Measurements from ENCODE around the gene ZCRB1. TPM values are rescaled to one million over a fixed set of nuclear protein-coding genes. Genes with fewer than 3 reads are reported as not detected.
"Not testable (repeated sequence)": the region's sequence is repeated elsewhere in the genome, so short reads cannot be mapped to it uniquely, and the experiment has no call there.

ZCRB1 gene
- total RNA-seq, 1 donor from 2014 or later, result 65.7 TPM

- H3K9me3 Mint-ChIP-seq (ENCODE audit: unreplicated experiment), result no peaks in the 10 kb centered on the region
- H3K27me3 Mint-ChIP-seq (ENCODE audit: unreplicated experiment), result no peaks in the 10 kb centered on the region
- H3K27ac Mint-ChIP-seq (ENCODE audit: unreplicated experiment), result no peak overlapping the region
- no peak overlapping the region for H3K4me3 Mint-ChIP-seq (ENCODE audit: unreplicated experiment)
- H3K4me1 Mint-ChIP-seq (ENCODE audit: unreplicated experiment), result peaks cover 3% of the 10 kb centered on the region
- DNase-seq (ENCODE audit: extremely low spot score, unreplicated experiment), result no peak
- TF ChIP-seq CTCF (IDR thresholded peaks at IDR 0.05), result no peak
- peaks cover 13% of the 10 kb centered on the region for H3K36me3 Mint-ChIP-seq (ENCODE audit: unreplicated experiment)
These were observed 38.8 kb upstream of the ZCRB1 start for GRCh38 chr12:42364692-42365091.

GRCh38 chr12:42362647-42363260 lies 36.9 kb upstream of the ZCRB1 start:
- no peak for TF ChIP-seq CTCF (IDR thresholded peaks at IDR 0.05)

GRCh38 chr12:42361909-42362646 lies 36.2 kb upstream of the ZCRB1 start:
- no peak overlapping the region for H3K4me3 Mint-ChIP-seq (ENCODE audit: unreplicated experiment)
- H3K4me1 Mint-ChIP-seq (ENCODE audit: unreplicated experiment), result peaks cover 3% of the 10 kb centered on the region
- no peak overlapping the region for H3K27ac Mint-ChIP-seq (ENCODE audit: unreplicated experiment)
- H3K36me3 Mint-ChIP-seq (ENCODE audit: unreplicated experiment), result peaks cover 19% of the 10 kb centered on the region
- H3K27me3 Mint-ChIP-seq (ENCODE audit: unreplicated experiment), result no peaks in the 10 kb centered on the region
- DNase-seq (ENCODE audit: extremely low spot score, unreplicated experiment), result no peak
- H3K9me3 Mint-ChIP-seq (ENCODE audit: unreplicated experiment), result no peaks in the 10 kb centered on the region
- TF ChIP-seq CTCF (IDR thresholded peaks at IDR 0.05), result no peak

More at GRCh38 chr12:42362647-42363260, 36.9 kb upstream of the ZCRB1 start:
- Mint-ChIP-seq H3K4me1 (ENCODE audit: unreplicated experiment) (peaks cover 3% of the 10 kb centered on the region), H3K4me3 (ENCODE audit: unreplicated experiment) (no peak overlapping the region), H3K27me3 (ENCODE audit: unreplicated experiment) (no peaks in the 10 kb centered on the region), H3K27ac (ENCODE audit: unreplicated experiment) (no peak overlapping the region), H3K36me3 (ENCODE audit: unreplicated experiment) (peaks cover 18% of the 10 kb centered on the region), H3K9me3 (ENCODE audit: unreplicated experiment) (no peaks in the 10 kb centered on the region)
- no peak for DNase-seq (ENCODE audit: extremely low spot score, unreplicated experiment)

- H3K4me1 Mint-ChIP-seq (ENCODE audit: unreplicated experiment), result peaks cover 3% of the 10 kb centered on the region
- H3K27ac Mint-ChIP-seq (ENCODE audit: unreplicated experiment), result no peak overlapping the region
- no peaks in the 10 kb centered on the region for H3K9me3 Mint-ChIP-seq (ENCODE audit: unreplicated experiment)
- no peak for DNase-seq (ENCODE audit: extremely low spot score, unreplicated experiment)
- peaks cover 21% of the 10 kb centered on the region for H3K36me3 Mint-ChIP-seq (ENCODE audit: unreplicated experiment)
- no peak for TF ChIP-seq CTCF (IDR thresholded peaks at IDR 0.05)
- no peaks in the 10 kb centered on the region for H3K27me3 Mint-ChIP-seq (ENCODE audit: unreplicated experiment)
- no peak overlapping the region for H3K4me3 Mint-ChIP-seq (ENCODE audit: unreplicated experiment)
These were observed 35.0 kb upstream of the ZCRB1 start for GRCh38 chr12:42360747-42361403.

GRCh38 chr12:42356344-42356743 lies 30.4 kb upstream of the ZCRB1 start:
- Mint-ChIP-seq H3K27me3 (ENCODE audit: unreplicated experiment) (no peaks in the 10 kb centered on the region), H3K4me3 (ENCODE audit: unreplicated experiment) (no peak overlapping the region), H3K4me1 (ENCODE audit: unreplicated experiment) (peaks cover 3% of the 10 kb centered on the region), H3K27ac (ENCODE audit: unreplicated experiment) (no peak overlapping the region), H3K36me3 (ENCODE audit: unreplicated experiment) (peaks cover 20% of the 10 kb centered on the region), H3K9me3 (ENCODE audit: unreplicated experiment) (no peaks in the 10 kb centered on the region)
- no peak for TF ChIP-seq CTCF (IDR thresholded peaks at IDR 0.05)
- DNase-seq (ENCODE audit: extremely low spot score, unreplicated experiment), result no peak

- H3K27me3 Mint-ChIP-seq (ENCODE audit: unreplicated experiment); H3K36me3 Mint-ChIP-seq (ENCODE audit: unreplicated experiment); H3K9me3 Mint-ChIP-seq (ENCODE audit: unreplicated experiment); DNase-seq (ENCODE audit: extremely low spot score, unreplicated experiment); H3K27ac Mint-ChIP-seq (ENCODE audit: unreplicated experiment); H3K4me3 Mint-ChIP-seq (ENCODE audit: unreplicated experiment); H3K4me1 Mint-ChIP-seq (ENCODE audit: unreplicated experiment): not testable (repeated sequence)
These were observed 24.1 kb upstream of the ZCRB1 start for GRCh38 chr12:42350021-42350407.

All from osteocyte (in vitro differentiated cells).